Esophagus squamous epithelium (tissue), 4 donors: Measurements from ENCODE around the gene MTHFD2L.

Source experiments
- CTCF ChIP-seq, 6 experiments: fragments of 450-650 bp in 4 of 6; fragments of 200-600 bp in 2 of 6; sonication (generic) in 2 of 6; IDR thresholded peaks; one replicate each; pipeline ENCODE4 v1.5.1; 2016 to 2019; ENCODE audit warnings: antibody characterized with exemption in 6 of 6, mild to moderate bottlenecking in 4 of 6, moderate library complexity in 4 of 6
- POLR2A ChIP-seq, 4 donors: fragments of 450-650 bp; IDR thresholded peaks; one replicate each; pipeline ENCODE4 v1.6.1; 2017; ENCODE audit warnings: antibody characterized with exemption in 4 of 4, mild to moderate bottlenecking in 4 of 4, moderate library complexity in 3 of 4

- TF ChIP-seq CTCF (IDR thresholded peaks at IDR 0.05) (no peak), POLR2A (IDR thresholded peaks at IDR 0.05) (no peak)
These were observed 170.6 kb downstream of the MTHFD2L start for GRCh38 chr4:74328501-74328900.
